KMS-11 (cell line): ENCODE data around the gene GABBR2.
"Not testable (repeated sequence)": the region's sequence is repeated elsewhere in the genome, so short reads cannot be mapped to it uniquely, and the experiment has no call there.

Experiments used
- H2AFZ ChIP-seq: fragments of 200-600 bp; sonication (generic); 2 replicates; pipeline ENCODE4 v1.6.1; 2016; ENCODE audit warnings: antibody characterized with exemption, mixed run types, low read depth
- H3K27ac ChIP-seq: fragments of 200-600 bp; sonication (generic); 2 replicates; pipeline ENCODE4 v1.6.1; 2016; ENCODE audit warnings: mild to moderate bottlenecking, mixed run types
- H3K27me3 ChIP-seq: fragments of 200-600 bp; sonication (generic); 2 replicates; pipeline ENCODE4 v1.6.1; 2017; ENCODE audit warnings: mild to moderate bottlenecking, low read depth, mixed run types, moderate library complexity; ENCODE audit not compliant: insufficient read depth
- H3K36me3 ChIP-seq: fragments of 200-600 bp; sonication (generic); 2 replicates; pipeline ENCODE4 v1.6.1; 2017; ENCODE audit warnings: mild to moderate bottlenecking, mixed run types; ENCODE audit not compliant: insufficient read depth
- H3K4me1 ChIP-seq: fragments of 200-600 bp; sonication (generic); 2 replicates; pipeline ENCODE4 v1.6.1; 2016; ENCODE audit warnings: mild to moderate bottlenecking, low read depth, mixed run types; ENCODE audit not compliant: poor library complexity, severe bottlenecking
- H3K4me2 ChIP-seq: fragments of 200-600 bp; sonication (generic); 2 replicates; pipeline ENCODE4 v1.7.0; 2016; ENCODE audit warnings: mild to moderate bottlenecking, mixed run types
- H3K4me3 ChIP-seq: fragments of 200-600 bp; sonication (generic); IDR thresholded peaks from 2 replicates; pipeline ENCODE4 v1.6.1; 2017; ENCODE audit warnings: low read depth, low read length, mixed read lengths; ENCODE audit not compliant: insufficient read depth
- H3K79me2 ChIP-seq: fragments of 200-600 bp; sonication (generic); 2 replicates; pipeline ENCODE4 v1.6.1; 2016; ENCODE audit warnings: low read depth, mixed run types; ENCODE audit not compliant: insufficient read depth
- H3K9ac ChIP-seq: fragments of 200-600 bp; sonication (generic); 2 replicates; pipeline ENCODE4 v1.6.1; 2016; ENCODE audit warnings: mild to moderate bottlenecking, mixed run types
- H4K20me1 ChIP-seq: fragments of 200-600 bp; sonication (generic); 2 replicates; pipeline ENCODE4 v1.6.1; 2016; ENCODE audit warnings: mild to moderate bottlenecking, mixed run types; ENCODE audit not compliant: insufficient read depth
- TF ChIP-seq, protein P1 (sequence below): fragments of 200-600 bp; sonication (generic); conservative IDR thresholded peaks from 2 replicates; pipeline ENCODE4 v1.6.1; 2017; ENCODE audit warnings: low read depth, mild to moderate bottlenecking, antibody characterized with exemption, low read length, moderate library complexity, mixed read lengths

GABBR2 gene

DNA sequence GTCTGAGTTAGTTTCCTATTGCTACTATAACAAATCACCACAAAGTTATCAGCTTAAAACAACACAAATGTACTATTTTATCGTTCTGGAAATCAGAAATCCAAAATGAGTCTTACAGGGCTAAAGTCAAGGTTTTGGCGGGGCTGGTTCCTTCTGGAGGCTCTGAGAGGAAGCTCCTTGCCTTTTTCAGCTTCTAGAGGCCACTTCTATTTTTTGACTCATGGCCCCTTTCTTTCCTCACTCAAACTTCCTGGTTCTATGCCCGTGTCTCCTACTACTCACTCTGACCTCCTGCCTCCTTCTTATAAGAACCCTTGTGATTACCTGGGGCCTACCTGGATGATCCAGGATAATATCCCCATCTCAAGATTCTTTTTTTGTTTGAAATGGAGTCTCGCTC lies 48.2 kb downstream of the GABBR2 start:
- Histone ChIP-seq H3K27ac (no peak overlapping the region), H3K4me2 (no peak overlapping the region), H3K79me2 (no peaks in the 10 kb centered on the region), H4K20me1 (no peaks in the 10 kb centered on the region), H3K4me3 (no peak overlapping the region), H2AFZ (no peak overlapping the region), H3K27me3 (no peaks in the 10 kb centered on the region), H3K9ac (no peak overlapping the region), H3K4me1 (no peaks in the 10 kb centered on the region), H3K36me3 (no peaks in the 10 kb centered on the region)
- TF ChIP-seq, protein P1, sequence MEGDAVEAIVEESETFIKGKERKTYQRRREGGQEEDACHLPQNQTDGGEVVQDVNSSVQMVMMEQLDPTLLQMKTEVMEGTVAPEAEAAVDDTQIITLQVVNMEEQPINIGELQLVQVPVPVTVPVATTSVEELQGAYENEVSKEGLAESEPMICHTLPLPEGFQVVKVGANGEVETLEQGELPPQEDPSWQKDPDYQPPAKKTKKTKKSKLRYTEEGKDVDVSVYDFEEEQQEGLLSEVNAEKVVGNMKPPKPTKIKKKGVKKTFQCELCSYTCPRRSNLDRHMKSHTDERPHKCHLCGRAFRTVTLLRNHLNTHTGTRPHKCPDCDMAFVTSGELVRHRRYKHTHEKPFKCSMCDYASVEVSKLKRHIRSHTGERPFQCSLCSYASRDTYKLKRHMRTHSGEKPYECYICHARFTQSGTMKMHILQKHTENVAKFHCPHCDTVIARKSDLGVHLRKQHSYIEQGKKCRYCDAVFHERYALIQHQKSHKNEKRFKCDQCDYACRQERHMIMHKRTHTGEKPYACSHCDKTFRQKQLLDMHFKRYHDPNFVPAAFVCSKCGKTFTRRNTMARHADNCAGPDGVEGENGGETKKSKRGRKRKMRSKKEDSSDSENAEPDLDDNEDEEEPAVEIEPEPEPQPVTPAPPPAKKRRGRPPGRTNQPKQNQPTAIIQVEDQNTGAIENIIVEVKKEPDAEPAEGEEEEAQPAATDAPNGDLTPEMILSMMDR: no peak

DNA sequence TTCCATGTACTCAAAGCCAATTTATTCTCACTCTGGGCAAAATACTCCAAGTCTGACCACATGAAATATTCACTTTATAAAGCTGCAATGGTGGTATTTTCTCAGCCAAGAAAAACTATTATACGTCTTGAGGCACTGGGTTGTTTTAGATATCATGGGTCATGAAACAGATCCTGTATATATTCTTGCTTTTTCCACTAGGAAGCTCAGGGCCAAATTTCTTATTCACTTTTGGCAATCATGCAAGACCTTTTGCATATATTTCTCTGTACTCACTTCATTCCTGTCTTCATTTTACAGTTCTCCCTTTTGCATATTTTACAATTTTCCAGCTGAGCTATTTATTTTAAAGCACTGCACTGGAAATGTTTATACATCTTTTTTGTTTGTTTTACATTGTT lies 49.8 kb downstream of the GABBR2 start:
- Histone ChIP-seq H3K27me3 (no peaks in the 10 kb centered on the region), H2AFZ (no peak overlapping the region), H3K4me2 (no peak overlapping the region), H3K4me3 (no peak overlapping the region), H3K9ac (no peak overlapping the region), H3K79me2 (no peaks in the 10 kb centered on the region), H3K27ac (no peak overlapping the region), H3K36me3 (no peaks in the 10 kb centered on the region), H3K4me1 (no peaks in the 10 kb centered on the region), H4K20me1 (no peaks in the 10 kb centered on the region)
- TF ChIP-seq, protein P1: no peak

DNA sequence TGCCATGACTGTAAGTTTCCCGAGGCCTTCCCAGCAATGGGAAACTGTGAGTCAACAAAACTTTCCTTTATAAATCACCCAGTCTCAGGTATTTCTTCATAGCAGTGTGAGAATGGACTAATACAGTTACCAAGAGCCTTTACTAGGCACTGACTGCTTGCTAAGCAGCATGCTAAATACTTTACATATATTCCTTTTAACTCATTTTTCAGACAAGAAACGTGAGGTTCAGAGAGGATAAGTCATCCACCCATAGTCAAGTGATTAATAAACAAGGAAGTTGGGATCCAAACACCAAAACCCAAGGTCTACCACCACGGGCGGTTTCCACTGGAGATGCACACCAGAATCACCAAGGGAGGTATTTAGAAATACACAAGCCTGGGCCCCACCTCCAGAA lies 50.8 kb downstream of the GABBR2 start:
- H3K4me2 ChIP-seq: no peak overlapping the region
- no peak overlapping the region for H3K4me3 ChIP-seq
- no peak overlapping the region for H2AFZ ChIP-seq
- H3K4me1 ChIP-seq: no peaks in the 10 kb centered on the region
- H3K9ac ChIP-seq: no peak overlapping the region
- no peak overlapping the region for H3K27ac ChIP-seq
- TF ChIP-seq, protein P1: no peak
- no peaks in the 10 kb centered on the region for H3K27me3 ChIP-seq
- no peaks in the 10 kb centered on the region for H3K79me2 ChIP-seq
- no peaks in the 10 kb centered on the region for H3K36me3 ChIP-seq
- no peaks in the 10 kb centered on the region for H4K20me1 ChIP-seq

DNA sequence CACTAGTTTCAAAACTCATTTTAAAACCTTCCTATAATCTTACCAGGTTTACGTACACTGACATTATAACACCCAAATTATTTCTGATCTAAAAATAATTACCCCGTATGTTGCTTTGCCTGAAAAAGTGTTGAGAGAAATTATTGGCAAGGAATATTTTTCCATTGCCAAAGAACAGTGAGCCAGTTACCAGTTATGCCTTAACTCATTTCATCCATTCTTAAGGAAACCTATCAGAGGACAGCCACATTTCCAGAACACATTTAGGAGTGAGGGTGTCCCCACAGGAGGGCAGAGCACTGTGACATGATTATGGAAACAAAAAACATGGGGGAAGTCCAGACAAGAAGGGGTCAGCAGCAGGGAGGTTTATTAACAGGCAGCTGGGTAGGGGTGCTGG lies 52.2 kb downstream of the GABBR2 start:
- Histone ChIP-seq H4K20me1 (no peaks in the 10 kb centered on the region), H2AFZ (no peak overlapping the region), H3K4me1 (no peaks in the 10 kb centered on the region), H3K9ac (no peak overlapping the region), H3K36me3 (no peaks in the 10 kb centered on the region), H3K4me2 (no peak overlapping the region), H3K27me3 (no peaks in the 10 kb centered on the region), H3K79me2 (no peaks in the 10 kb centered on the region), H3K4me3 (no peak overlapping the region), H3K27ac (no peak overlapping the region)
- TF ChIP-seq, protein P1: no peak

DNA sequence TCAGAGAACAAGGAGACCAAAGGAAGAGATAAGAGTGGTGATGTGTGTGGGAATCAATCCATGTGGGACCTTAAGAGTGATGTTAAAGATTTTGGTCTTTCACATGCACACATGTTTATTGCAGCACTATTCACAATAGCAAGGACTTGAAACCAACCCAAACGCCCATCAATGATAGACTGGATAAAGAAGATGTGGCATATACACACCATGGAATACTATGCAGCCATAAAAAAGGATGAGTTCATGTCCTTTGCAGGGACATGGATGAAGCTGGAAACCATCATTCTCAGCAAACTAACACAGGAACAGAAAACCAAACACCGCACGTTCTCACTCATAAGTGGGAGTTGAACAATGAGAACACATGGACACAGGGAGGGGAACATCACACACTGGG lies 53.3 kb downstream of the GABBR2 start:
- H3K36me3 ChIP-seq, H3K79me2 ChIP-seq, H3K9ac ChIP-seq, H2AFZ ChIP-seq, H3K27ac ChIP-seq, H3K27me3 ChIP-seq, H4K20me1 ChIP-seq, H3K4me3 ChIP-seq, H3K4me2 ChIP-seq, H3K4me1 ChIP-seq: not testable (repeated sequence)
